Type B pancreatic cell (in vitro differentiated cells): ENCODE data around the gene CLEC11A. TPM values are rescaled to one million over a fixed set of nuclear protein-coding genes. Genes with fewer than 3 reads are reported as not detected.

ENCODE experiments used
- DNase-seq: peaks from one replicate; pipeline ENCODE4 v3.0.0; 2021; ENCODE audit warnings: mixed read lengths; ENCODE audit not compliant: unreplicated experiment; ENCODE audit errors: extremely low spot score
- H3K27ac Mint-ChIP-seq: 2 replicates; pipeline ENCODE4 v1.8.0; 2021; ENCODE audit warnings: mild to moderate bottlenecking, mixed read lengths
- H3K27me3 Mint-ChIP-seq: 2 replicates; pipeline ENCODE4 v1.8.0; 2021; ENCODE audit warnings: mixed read lengths
- H3K36me3 Mint-ChIP-seq: 2 replicates; pipeline ENCODE4 v1.8.0; 2021; ENCODE audit warnings: mixed read lengths
- H3K4me1 Mint-ChIP-seq: one replicate; pipeline ENCODE4 v1.8.0; 2021; ENCODE audit warnings: mixed read lengths; ENCODE audit not compliant: unreplicated experiment
- H3K4me3 Mint-ChIP-seq: 2 replicates; pipeline ENCODE4 v1.8.0; 2021; ENCODE audit warnings: mild to moderate bottlenecking, mixed read lengths
- H3K9me3 Mint-ChIP-seq: 2 replicates; pipeline ENCODE4 v1.8.0; 2021; ENCODE audit warnings: mixed read lengths
- total RNA-seq: library from RNA; stranded (reverse); gene quantifications from 2 replicates; pipeline ENCODE4 v1.2.1, GENCODE V29; 2021; ENCODE audit warnings: low replicate concordance
- TF ChIP-seq, protein P1 (sequence below): fragments of 200-600 bp; sonication (generic); conservative IDR thresholded peaks from 2 replicates; pipeline ENCODE4 v1.5.0; 2021; ENCODE audit warnings: antibody characterized with exemption, mild to moderate bottlenecking

The CLEC11A gene
- total RNA-seq, 1 donor from 2014 or later: 5.9 TPM

DNA sequence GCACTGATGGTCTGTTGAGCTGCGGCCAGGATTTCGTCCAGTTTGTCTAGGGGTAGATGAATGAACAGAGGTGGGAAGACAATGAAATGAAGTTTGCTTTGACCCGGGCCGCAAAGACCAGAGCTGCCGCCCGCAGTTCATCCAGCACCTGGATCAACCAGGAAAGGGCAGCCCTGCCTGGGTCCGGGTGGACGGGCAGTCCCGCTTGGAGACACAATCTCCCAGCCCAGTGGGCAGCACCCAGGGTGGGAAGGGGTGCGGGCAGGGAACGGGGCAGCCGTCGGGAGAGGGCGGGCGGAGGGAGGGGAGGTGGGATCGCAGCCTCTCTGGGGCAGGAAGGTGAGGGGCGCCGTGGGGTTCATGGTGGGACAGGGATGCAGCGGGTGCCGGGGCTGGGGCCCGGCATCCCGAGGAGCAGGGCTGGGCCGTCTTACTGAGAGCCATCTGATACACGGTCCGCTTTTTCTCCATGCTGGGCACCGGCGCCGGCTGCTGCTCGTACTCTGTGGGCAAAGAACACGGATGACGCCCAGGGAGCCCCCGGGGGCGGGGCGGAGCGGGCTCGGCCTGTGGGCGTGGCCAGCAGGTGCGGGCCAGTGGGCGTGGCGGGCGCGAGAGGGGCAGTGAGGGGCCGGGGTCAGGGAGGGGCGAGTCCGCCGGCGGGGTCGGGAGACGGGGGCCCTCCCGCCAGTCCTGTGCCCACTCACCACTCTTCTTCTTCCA is 36.7 kb upstream of the CLEC11A start:
- Mint-ChIP-seq H3K27ac (no peak overlapping the region), H3K36me3 (no peaks in the 10 kb centered on the region), H3K4me1 (no peaks in the 10 kb centered on the region), H3K4me3 (no peak overlapping the region), H3K27me3 (peaks cover 87% of the 10 kb centered on the region), H3K9me3 (no peaks in the 10 kb centered on the region)
- TF ChIP-seq, protein P1, sequence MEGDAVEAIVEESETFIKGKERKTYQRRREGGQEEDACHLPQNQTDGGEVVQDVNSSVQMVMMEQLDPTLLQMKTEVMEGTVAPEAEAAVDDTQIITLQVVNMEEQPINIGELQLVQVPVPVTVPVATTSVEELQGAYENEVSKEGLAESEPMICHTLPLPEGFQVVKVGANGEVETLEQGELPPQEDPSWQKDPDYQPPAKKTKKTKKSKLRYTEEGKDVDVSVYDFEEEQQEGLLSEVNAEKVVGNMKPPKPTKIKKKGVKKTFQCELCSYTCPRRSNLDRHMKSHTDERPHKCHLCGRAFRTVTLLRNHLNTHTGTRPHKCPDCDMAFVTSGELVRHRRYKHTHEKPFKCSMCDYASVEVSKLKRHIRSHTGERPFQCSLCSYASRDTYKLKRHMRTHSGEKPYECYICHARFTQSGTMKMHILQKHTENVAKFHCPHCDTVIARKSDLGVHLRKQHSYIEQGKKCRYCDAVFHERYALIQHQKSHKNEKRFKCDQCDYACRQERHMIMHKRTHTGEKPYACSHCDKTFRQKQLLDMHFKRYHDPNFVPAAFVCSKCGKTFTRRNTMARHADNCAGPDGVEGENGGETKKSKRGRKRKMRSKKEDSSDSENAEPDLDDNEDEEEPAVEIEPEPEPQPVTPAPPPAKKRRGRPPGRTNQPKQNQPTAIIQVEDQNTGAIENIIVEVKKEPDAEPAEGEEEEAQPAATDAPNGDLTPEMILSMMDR: no peak
- no peak for DNase-seq

DNA sequence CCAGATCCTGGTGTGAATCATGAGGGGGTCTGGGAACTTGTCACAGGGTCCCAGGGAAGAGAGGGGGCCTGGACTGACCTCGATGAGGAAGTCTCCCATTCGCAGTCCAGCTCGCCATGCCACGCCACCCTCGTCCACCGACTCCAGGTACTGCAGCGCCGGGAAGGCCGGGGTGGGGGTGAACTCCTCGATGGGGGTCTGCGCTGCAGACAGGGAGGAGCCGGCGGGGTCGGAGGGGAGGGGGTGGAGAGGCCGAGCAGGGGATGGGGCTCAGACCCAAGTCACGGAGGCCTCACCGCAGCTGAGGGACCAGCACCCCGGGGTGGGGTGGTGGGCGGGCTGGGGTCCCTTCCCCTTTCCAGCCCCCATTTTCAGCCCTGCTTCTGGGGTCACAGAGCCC is 34.4 kb upstream of the CLEC11A start:
- Mint-ChIP-seq H3K4me3 (no peak overlapping the region), H3K4me1 (no peaks in the 10 kb centered on the region), H3K36me3 (no peaks in the 10 kb centered on the region), H3K27ac (no peak overlapping the region), H3K9me3 (no peaks in the 10 kb centered on the region), H3K27me3 (peaks cover 88% of the 10 kb centered on the region)
- TF ChIP-seq, protein P1: no peak
- no peak for DNase-seq

DNA sequence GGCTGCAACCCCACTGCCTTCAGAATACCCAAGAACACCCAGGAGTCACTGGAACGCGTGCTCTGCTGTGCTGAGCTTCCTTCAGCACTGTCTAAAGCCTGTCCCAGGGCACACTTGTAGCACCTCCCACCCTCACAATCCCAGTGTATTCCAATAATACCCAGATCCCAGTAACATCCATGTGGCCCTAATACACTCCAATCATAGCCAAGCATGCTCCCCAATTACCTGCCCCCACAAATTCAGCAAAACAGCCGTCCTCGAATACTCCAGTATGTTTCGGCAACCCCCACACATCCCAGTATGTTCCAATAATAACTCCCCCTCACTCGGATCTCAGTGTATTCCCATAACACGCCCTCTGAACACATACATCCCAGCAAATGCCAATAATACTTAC is 32.7 kb upstream of the CLEC11A start:
- no peak for DNase-seq
- TF ChIP-seq, protein P1: no peak
- H3K4me1 Mint-ChIP-seq: no peaks in the 10 kb centered on the region
- H3K36me3 Mint-ChIP-seq: no peaks in the 10 kb centered on the region
- no peak overlapping the region for H3K4me3 Mint-ChIP-seq
- H3K27ac Mint-ChIP-seq: no peak overlapping the region
- H3K27me3 Mint-ChIP-seq: peaks cover 82% of the 10 kb centered on the region
- H3K9me3 Mint-ChIP-seq: no peaks in the 10 kb centered on the region

DNA sequence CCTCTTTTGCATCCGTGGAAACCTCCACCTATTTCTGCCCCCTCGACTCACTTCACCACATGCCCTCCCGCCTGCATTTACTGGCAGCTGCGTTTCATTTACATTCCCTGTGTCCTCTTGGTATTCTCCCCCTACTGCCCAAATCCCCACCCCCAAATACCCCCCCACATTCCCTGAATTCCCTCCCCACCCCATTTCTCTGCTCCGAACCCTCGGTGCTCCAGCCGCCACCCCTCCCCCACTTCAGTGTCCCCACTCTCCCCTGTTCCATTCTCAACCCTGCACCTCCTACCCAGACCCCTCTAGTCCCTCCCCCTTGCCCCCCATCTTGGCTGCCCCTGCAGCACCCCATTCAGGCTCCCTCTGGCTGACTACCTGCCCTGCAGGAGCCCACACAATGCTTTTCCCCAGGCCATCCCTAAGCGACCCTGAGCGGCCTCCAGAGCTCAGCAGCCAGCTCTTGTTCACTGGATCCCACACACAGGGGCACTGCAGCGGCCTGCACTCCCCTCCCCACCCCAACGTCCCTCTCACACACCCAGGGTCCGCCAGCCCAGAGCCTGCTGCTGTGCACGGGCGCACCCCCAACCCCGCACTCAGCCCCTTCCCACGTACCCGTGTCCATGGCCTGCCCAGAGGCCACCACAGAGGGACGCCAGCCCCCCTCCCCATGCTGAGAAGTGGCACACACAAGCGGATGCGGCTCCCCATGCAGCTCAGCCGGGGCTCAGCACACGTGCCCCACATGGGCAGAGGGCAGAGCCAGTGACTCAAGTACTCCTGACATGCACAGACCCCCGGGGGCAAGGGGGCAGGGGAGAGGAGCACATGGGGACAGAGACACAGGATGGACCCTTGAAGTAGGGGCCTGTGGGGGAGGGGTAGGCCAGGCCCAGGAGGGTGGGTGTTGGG is 29.8 kb upstream of the CLEC11A start:
- Mint-ChIP-seq H3K4me3 (no peak overlapping the region), H3K36me3 (no peaks in the 10 kb centered on the region)

DNA sequence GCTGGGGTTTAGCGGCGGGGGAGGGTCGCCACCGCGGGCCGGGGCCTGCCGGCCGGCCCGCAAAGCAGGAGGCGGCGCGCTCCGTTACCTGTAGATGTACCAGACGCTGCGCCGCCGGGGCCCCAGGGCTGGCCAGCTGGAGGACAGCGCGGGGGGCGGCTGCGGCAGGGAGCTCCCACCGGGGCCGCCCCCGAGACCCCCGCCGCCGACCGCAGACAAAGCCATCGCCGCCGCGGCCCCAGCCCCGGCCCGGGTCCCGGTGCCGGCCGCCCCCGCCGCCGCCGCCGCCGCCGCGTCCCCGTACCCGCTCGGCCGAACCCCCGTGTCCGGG is 28.4 kb upstream of the CLEC11A start:
- Mint-ChIP-seq H3K36me3 (no peaks in the 10 kb centered on the region), H3K4me3 (no peak overlapping the region), H3K4me1 (no peaks in the 10 kb centered on the region), H3K9me3 (no peaks in the 10 kb centered on the region), H3K27ac (no peak overlapping the region), H3K27me3 (peaks cover 88% of the 10 kb centered on the region)
- TF ChIP-seq, protein P1: no peak
- DNase-seq: no peak

More for the DNA sequence above, 29.8 kb upstream of the CLEC11A start:
- H3K27me3 Mint-ChIP-seq: peaks cover 85% of the 10 kb centered on the region
- H3K4me1 Mint-ChIP-seq: no peaks in the 10 kb centered on the region
- H3K27ac Mint-ChIP-seq: no peak overlapping the region
- DNase-seq: no peak
- TF ChIP-seq, protein P1: no peak
- no peaks in the 10 kb centered on the region for H3K9me3 Mint-ChIP-seq
